ENCODE results near the gene PDE1A. TPM values are rescaled to one million over a fixed set of nuclear protein-coding genes. Genes with fewer than 3 reads are reported as not detected.

PDE1A gene
- polyA plus RNA-seq, 2 of the 4 experiments (the other 2 are of a cell fraction), result 0.28 to 3.2 TPM

DNA sequence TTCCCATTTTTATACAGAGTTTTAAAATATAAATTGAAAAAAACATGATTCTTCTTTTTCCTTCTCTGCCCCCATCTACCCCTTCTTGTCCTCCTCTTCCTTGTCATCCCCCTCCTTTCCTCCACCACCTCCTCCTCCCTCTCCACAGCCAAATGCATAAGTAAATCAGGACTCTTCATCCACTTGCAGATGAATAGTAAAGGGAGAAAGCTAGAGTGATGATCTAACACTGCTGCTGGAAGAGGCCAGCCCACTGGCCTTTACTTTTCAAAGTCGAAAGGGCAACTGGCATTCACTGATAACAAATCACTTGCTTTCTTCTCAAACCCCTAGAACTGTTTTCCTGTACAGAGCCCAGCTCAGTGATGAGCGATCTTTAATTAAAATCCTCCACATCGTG, 205.8 kb downstream of the PDE1A start:
- Histone ChIP-seq H3K4me3 (no peak overlapping the region), H3K9me3 (no peaks in the 10 kb centered on the region), H3K4me1 (no peaks in the 10 kb centered on the region), H3K4me2 (no peak overlapping the region), H3K27ac (no peak overlapping the region)
- DNase-seq (ENCODE audit: low read depth in 1 of 2, low spot score in 1 of 2) (no peak), ATAC-seq (no peak), FAIRE-seq (no peak)
- ChIA-PET POLR2A (no interaction called here), CTCF (no interaction called here)
- WGBS (ENCODE audit: missing lambda C conversion rate), result 40% methylated on average over 3 of the region's 3 CpGs
- TF ChIP-seq EHF (CRISPR knock-in tag; IDR thresholded peaks at IDR 0.05), result no peak
- TF ChIP-seq GATA3 (IDR thresholded peaks at IDR 0.05; ENCODE audit: borderline replicate concordance), result no peak
- TF ChIP-seq RFX5 (IDR thresholded peaks at IDR 0.05), result no peak

DNA sequence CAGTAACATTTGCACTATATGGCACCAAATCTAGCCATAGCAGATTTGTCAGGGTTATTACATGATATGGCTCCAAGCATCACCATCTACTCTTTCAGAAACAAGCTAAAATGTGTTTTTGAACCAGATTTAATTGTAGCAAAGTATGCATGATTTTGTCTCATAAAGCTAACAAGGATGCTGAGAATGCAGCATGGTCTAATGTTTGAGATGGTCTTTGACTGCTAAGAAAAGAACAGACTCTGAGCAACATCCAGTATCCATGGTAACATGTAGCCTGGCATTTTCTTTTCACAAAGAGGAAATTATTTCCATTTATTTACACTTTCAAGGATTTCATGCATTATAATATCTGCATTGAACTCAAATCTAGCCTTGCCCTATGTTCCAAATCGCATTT, 206.5 kb downstream of the PDE1A start:
- ChIA-PET POLR2A (no interaction called here), CTCF (no interaction called here)
- TF ChIP-seq HES2 (IDR thresholded peaks at IDR 0.05) (no peak), EP300 (IDR thresholded peaks at IDR 0.05) (no peak), NPAS2 (CRISPR knock-in tag; IDR thresholded peaks at IDR 0.05; ENCODE audit: borderline replicate concordance) (no peak), BHLHE40 (IDR thresholded peaks at IDR 0.05; ENCODE audit: low read depth, low read length) (no peak), ZNF302 (CRISPR knock-in tag; IDR thresholded peaks at IDR 0.05) (no peak), ZC3H11A (IDR thresholded peaks at IDR 0.05) (no peak), PBX3 (IDR thresholded peaks at IDR 0.05) (no peak), ELK1 (IDR thresholded peaks at IDR 0.05; ENCODE audit: low read depth, low read length) (no peak), TFCP2L1 (CRISPR knock-in tag; IDR thresholded peaks at IDR 0.05) (no peak), RARB (CRISPR knock-in tag; IDR thresholded peaks at IDR 0.05) (no peak), KDM1A (IDR thresholded peaks at IDR 0.05; ENCODE audit: low read depth) (no peak), RAD21 (conservative IDR thresholded peaks at IDR 0.05 in 1 of 2, IDR thresholded peaks at IDR 0.05 in 1 of 2) (no peak), GATA3 (IDR thresholded peaks at IDR 0.05; ENCODE audit: borderline replicate concordance) (no peak), FOSL2 (IDR thresholded peaks at IDR 0.05) (no peak), FOSL2 (CRISPR knock-in tag; IDR thresholded peaks at IDR 0.05) (no peak), SREBF2 (IDR thresholded peaks at IDR 0.05) (no peak), KDM5A (IDR thresholded peaks at IDR 0.05) (no peak), HDAC2 (IDR thresholded peaks at IDR 0.05) (no peak), POLR2AphosphoS2 (conservative IDR thresholded peaks at IDR 0.05; ENCODE audit: low read length) (no peak)
- TF ChIP-seq, protein P1, sequence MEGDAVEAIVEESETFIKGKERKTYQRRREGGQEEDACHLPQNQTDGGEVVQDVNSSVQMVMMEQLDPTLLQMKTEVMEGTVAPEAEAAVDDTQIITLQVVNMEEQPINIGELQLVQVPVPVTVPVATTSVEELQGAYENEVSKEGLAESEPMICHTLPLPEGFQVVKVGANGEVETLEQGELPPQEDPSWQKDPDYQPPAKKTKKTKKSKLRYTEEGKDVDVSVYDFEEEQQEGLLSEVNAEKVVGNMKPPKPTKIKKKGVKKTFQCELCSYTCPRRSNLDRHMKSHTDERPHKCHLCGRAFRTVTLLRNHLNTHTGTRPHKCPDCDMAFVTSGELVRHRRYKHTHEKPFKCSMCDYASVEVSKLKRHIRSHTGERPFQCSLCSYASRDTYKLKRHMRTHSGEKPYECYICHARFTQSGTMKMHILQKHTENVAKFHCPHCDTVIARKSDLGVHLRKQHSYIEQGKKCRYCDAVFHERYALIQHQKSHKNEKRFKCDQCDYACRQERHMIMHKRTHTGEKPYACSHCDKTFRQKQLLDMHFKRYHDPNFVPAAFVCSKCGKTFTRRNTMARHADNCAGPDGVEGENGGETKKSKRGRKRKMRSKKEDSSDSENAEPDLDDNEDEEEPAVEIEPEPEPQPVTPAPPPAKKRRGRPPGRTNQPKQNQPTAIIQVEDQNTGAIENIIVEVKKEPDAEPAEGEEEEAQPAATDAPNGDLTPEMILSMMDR (IDR thresholded peaks at IDR 0.05), result no peak
- TF ChIP-seq, protein P2, sequence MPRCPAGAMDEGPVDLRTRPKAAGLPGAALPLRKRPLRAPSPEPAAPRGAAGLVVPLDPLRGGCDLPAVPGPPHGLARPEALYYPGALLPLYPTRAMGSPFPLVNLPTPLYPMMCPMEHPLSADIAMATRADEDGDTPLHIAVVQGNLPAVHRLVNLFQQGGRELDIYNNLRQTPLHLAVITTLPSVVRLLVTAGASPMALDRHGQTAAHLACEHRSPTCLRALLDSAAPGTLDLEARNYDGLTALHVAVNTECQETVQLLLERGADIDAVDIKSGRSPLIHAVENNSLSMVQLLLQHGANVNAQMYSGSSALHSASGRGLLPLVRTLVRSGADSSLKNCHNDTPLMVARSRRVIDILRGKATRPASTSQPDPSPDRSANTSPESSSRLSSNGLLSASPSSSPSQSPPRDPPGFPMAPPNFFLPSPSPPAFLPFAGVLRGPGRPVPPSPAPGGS (IDR thresholded peaks at IDR 0.05), result no peak
- Histone ChIP-seq H3K27ac (no peak overlapping the region), H3K4me2 (no peak overlapping the region), H3K4me3 (no peak overlapping the region), H3K9me3 (no peaks in the 10 kb centered on the region), H3K4me1 (no peaks in the 10 kb centered on the region)
- DNase-seq (ENCODE audit: low read depth in 1 of 2, low spot score in 1 of 2), result no peak
- ATAC-seq, result no peak
- FAIRE-seq, result no peak
- WGBS (ENCODE audit: missing lambda C conversion rate), result 29% methylated on average over 1 of the region's 1 CpG

All from A549 (cell line).